ENCODE results near the gene TPPP2.
A peak's percentile ranks its signal among the peaks of the same experiment; 100 is the strongest.

The TPPP2 gene

GRCh38 chr14:21057803-21058675 lies 28.0 kb downstream of the TPPP2 start, which contains the start of gene RNASE8:
RNASE8 (plus strand) TSS chr14:21057822; CDS start chr14:21057893, 71 bp downstream.
- DNase-seq, result peak in 1 of 2 donors; percentile 69

GRCh38 chr14:21058903-21059302 lies 28.9 kb downstream of the TPPP2 start:
- no peak for DNase-seq

- DNase-seq, result no peak
Observed at GRCh38 chr14:21059842-21060613, 30.0 kb downstream of the TPPP2 start.

- DNase-seq, result no peak
Observed at GRCh38 chr14:21060614-21061346, 30.8 kb downstream of the TPPP2 start.

GRCh38 chr14:21061347-21061668 lies 31.3 kb downstream of the TPPP2 start:
- DNase-seq, result no peak

GRCh38 chr14:21063479-21063878 lies 33.5 kb downstream of the TPPP2 start:
- no peak for DNase-seq

GRCh38 chr14:21066882-21067502 lies 37.0 kb downstream of the TPPP2 start:
- DNase-seq, result no peak

- peak; percentile 48 to 61 for DNase-seq
Observed at GRCh38 chr14:21068521-21069387, 38.7 kb downstream of the TPPP2 start.

GRCh38 chr14:21069388-21070082 lies 39.5 kb downstream of the TPPP2 start:
- DNase-seq, result no peak

- DNase-seq, result peak; percentile 23 to 45
Observed at GRCh38 chr14:21070083-21070609, 40.1 kb downstream of the TPPP2 start, which contains the start of gene ARHGEF40. ARHGEF40 (plus strand) TSS chr14:21070304; CDS start chr14:21070397, 93 bp downstream.

GRCh38 chr14:21070610-21071224 lies 40.7 kb downstream of the TPPP2 start:
- peak; percentile 41 to 73 for DNase-seq

GRCh38 chr14:21071225-21072030 lies 41.4 kb downstream of the TPPP2 start:
- peak; percentile 73 to 82 for DNase-seq

- peak; percentile 85 for DNase-seq
Observed at GRCh38 chr14:21072031-21072473, 42.0 kb downstream of the TPPP2 start.

GRCh38 chr14:21072781-21073339 lies 42.8 kb downstream of the TPPP2 start:
- no peak for DNase-seq

- DNase-seq, result no peak
Observed at GRCh38 chr14:21073921-21074320, 43.9 kb downstream of the TPPP2 start.

- DNase-seq, result no peak
Observed at GRCh38 chr14:21074398-21075272, 44.6 kb downstream of the TPPP2 start.

GRCh38 chr14:21075719-21076437 lies 45.9 kb downstream of the TPPP2 start:
- DNase-seq, result no peak
